GM12874 (cell line): Measurements from ENCODE around the gene SLC35G2.

Source experiments
- TF ChIP-seq, protein P1 (sequence below): IDR thresholded peaks from 2 replicates; pipeline ENCODE4 v1.5.1; 2011; ENCODE audit warnings: low read depth, mild to moderate bottlenecking, control low read depth, low read length, moderate library complexity; ENCODE audit not compliant: insufficient read depth

Gene SLC35G2

GRCh38 chr3:136883967-136884720, 65.2 kb downstream of the SLC35G2 start:
- TF ChIP-seq, protein P1, sequence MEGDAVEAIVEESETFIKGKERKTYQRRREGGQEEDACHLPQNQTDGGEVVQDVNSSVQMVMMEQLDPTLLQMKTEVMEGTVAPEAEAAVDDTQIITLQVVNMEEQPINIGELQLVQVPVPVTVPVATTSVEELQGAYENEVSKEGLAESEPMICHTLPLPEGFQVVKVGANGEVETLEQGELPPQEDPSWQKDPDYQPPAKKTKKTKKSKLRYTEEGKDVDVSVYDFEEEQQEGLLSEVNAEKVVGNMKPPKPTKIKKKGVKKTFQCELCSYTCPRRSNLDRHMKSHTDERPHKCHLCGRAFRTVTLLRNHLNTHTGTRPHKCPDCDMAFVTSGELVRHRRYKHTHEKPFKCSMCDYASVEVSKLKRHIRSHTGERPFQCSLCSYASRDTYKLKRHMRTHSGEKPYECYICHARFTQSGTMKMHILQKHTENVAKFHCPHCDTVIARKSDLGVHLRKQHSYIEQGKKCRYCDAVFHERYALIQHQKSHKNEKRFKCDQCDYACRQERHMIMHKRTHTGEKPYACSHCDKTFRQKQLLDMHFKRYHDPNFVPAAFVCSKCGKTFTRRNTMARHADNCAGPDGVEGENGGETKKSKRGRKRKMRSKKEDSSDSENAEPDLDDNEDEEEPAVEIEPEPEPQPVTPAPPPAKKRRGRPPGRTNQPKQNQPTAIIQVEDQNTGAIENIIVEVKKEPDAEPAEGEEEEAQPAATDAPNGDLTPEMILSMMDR, result no peak

DNA sequence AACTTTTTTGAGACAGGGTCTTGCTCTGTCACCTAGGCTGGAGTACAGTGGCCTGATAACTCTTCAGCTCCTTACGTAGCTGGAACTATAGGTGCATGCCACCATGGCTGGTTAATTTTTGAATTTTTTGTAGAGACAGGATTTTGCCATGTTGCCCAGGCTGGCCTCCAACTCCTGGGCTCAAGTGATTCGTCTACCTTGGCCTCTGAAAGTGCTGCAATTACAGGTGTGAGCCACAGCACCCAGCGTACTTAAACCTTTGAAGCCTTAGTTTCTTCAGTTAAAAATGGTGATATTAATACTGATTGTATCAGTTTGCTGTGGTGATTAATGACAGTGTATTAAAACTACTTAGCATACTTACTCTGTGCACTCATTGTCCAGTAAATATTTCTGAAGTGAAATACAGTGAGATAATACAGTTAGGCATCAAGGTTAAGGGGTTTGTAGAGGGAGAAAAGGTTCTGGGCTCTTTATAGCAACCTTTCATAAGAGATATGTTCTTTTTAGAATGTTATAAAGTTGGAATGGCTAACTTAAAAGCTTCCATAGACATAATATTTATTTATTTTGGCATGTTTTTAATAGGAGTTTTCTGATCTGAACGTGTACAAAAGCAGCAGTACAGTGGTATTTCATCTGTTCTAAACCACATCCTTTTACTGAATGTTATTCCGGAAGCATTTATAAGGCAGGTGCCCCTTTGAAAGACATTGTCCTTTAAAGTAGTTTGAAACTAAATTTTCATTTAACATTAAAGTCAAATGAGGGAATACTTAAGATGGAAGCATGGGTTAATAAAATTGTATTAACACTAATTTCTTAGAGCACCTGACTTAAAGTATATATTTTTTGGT, 66.7 kb downstream of the SLC35G2 start:
- TF ChIP-seq, protein P1, result no peak

DNA sequence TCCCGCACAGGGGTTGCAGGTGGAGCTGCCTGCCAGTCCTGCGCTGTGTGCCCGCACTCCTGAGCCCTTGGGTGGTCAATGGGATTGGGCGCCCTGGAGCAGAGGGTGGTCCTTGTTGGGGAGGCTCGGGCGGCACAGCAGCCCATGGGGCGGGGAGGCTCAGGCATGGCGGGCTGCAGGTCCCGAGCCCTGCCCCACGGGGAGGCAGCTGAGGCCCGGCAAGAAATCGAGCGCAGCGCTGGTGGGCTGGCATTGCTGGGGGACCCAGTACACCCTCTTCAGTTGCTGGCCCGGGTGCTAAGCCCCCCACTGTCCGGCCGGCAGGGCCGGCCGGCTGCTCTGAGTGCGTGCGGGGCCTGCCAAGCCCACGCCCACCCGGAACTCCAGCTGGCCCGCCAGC, 71.0 kb downstream of the SLC35G2 start:
- TF ChIP-seq, protein P1, result no peak

- TF ChIP-seq, protein P1, result no peak
These were observed 73.3 kb downstream of the SLC35G2 start for GRCh38 chr3:136891934-136892855.

DNA sequence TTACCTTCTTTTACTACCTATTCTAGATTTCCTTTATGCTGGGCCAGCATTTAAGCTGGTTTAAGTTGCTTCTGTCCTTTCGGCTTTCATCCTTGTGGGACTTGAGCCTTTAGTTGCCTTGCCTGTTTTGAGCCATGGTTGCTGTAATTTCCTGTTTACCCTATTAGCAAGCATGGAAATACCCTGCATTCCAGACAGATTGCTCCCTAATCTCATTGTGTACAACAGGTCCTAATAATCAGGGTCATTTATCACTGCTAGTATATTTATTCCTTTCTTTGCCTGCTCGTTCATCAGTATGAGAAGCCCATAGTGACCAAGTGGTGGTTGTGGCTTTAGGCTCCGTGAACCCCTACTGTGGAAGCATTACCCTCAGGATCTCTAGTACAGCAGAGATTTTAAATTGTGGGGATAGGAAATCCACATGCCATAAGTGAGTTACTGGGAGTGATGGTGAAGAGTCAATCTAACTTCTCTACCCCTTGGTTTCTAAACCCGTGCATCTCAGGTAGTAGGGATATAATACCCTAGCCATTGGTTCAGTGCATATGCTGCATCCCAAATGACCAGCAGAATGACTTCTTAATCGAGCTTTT, 75.0 kb downstream of the SLC35G2 start:
- TF ChIP-seq, protein P1, result no peak

DNA sequence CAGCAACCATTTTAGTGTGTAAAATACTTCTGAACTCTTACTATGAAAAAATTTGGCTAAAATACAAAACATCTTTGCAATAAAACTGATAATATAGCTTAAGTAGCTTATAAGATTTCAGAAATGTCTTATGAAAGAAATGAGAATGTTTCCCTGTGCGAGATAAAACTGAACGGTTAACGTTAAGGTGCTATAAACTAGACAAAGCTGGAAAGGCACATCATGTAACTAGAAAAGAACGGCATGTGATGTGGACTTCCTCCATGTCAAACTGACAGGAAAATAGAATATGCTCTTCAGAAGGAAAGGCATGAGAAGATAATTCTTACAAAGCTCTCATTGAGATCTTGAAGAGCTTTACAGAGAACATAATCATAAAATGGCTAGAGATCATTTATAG, 79.6 kb downstream of the SLC35G2 start:
- TF ChIP-seq, protein P1, result no peak
